GM21390 (cell line): ENCODE measurements around the gene MYCBP2.

Source experiments
- ATAC-seq: cut with Tn5 transposase; IDR thresholded peaks from one replicate; pipeline ENCODE4 v1.9.1; 2021; ENCODE audit not compliant: unreplicated experiment

The MYCBP2 gene

DNA sequence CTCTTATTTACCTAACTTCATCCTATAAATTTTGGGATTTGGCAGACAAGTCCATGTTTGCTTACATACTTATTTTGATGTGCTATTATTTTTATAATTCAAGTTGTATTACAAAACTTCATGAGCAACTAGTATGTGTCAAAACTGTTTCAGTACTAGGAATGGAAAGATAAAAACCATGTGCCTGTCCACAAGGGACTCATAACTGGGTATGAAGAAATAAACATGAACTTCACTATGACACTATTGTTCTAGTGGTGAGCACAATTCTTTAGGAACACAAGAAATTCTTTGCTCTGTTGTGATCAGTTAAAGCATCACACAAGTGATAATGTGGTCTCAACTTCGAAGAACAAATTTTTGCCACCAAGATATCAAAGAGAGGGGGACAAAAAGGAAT is 202.5 kb downstream of the MYCBP2 start:
- ATAC-seq, result no peak

- no peak for ATAC-seq
Measured at GRCh38 chr13:77118134-77118533, 208.8 kb downstream of the MYCBP2 start.

GRCh38 chr13:77114271-77114670 is 212.6 kb downstream of the MYCBP2 start:
- no peak for ATAC-seq

DNA sequence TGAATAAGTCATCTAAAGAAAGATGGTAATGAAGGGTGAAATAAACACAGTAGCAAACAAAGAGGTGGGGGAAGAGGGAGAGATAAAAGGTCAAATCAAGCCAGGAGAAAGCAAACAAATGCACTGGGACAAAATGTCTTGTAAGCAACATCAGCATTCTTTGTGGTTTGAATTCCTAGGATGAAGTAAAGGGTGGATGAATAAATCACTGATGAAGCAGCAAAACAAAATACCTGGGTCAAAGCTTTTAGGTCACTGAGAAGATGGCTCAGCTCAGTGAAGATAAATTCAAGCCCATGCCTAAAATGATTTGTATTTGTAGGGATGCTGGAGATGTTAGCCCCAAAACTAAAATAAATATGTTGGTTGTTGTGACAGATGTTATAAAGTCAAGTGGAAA is 213.4 kb downstream of the MYCBP2 start:
- no peak for ATAC-seq

DNA sequence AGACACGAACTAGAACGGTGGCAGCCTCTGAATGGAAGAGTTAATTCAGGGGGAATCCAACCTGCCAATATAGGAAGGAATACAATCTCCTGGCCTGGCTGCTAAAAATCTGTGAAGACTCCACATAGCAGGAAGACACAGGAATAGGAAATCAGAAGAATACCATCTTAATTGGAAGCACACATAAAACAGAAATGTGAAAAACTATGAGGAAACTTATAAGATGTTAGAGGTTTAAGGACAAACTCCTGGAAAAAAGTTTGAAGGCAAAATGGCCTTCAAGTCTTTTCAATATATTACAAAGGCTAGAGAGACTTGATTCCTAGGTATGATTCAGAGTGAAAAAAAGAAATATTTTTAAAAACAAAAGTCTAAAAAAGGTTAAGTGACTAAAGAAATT is 221.8 kb downstream of the MYCBP2 start:
- no peak for ATAC-seq

DNA sequence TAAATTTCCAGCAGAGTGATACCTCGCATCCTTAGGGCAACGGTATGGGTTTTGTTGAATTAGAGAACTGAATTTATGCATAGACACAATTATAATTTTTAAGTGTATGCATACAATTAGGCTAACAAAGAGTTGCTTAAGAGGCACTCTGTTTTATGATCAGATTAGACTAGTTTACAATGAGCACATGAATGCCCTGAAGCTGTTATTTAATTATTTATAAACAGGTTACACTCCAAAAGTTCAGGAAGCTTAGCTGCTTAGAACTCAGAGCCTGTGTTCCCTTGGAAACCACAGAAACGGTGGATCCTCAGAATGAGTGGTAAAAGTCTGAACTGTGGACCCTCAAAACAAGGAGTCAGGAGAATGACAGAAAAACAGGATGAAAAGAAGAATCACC is 227.5 kb downstream of the MYCBP2 start:
- ATAC-seq, result no peak

- no peak for ATAC-seq
Measured at GRCh38 chr13:77095288-77095687, 231.6 kb downstream of the MYCBP2 start.

GRCh38 chr13:77094773-77095172 is 232.1 kb downstream of the MYCBP2 start:
- no peak for ATAC-seq

GRCh38 chr13:77093735-77094134 is 233.2 kb downstream of the MYCBP2 start:
- no peak for ATAC-seq

DNA sequence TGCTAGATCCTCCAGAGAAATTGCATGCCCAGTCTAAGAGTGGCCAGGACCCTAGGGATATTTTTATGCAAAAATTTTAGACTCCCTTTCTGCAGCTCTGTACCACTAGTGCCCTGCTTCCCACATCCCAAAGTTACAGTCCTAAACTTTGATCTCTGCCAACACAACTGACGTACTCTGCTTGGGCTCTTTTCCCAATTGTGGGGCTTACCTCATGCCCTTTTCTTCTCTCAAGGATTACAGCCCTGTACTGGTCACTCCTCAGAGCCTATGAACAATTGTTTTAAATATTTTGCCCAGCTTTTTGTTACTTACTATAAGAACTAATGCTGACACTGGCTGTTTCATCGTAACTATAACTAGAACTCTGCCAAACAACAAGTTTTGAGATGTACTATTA is 242.1 kb downstream of the MYCBP2 start:
- no peak for ATAC-seq

GRCh38 chr13:77079902-77080413 is 246.9 kb downstream of the MYCBP2 start:
- no peak for ATAC-seq

GRCh38 chr13:77067519-77067918 is 259.4 kb downstream of the MYCBP2 start:
- ATAC-seq, result no peak

GRCh38 chr13:77065461-77066147 is 261.3 kb downstream of the MYCBP2 start:
- ATAC-seq, result no peak

DNA sequence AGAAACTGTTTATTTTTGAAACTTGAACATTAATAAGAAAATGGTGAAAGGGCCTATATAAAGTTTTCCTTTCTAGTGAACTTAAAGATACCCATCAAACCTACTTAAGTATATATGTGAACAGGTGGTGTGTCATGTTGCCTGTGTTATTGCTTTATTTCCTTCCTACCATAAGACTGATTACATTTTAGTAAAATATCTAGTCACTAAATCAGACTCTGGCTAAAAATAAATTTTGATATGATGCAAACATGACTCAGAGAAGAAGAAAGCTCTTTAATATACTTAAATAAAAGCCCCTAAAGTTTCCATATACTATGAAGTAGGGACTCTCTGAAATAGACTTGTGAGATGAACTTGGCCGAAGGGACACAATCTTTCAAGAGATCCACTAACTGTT is 264.8 kb downstream of the MYCBP2 start:
- ATAC-seq, result no peak

DNA sequence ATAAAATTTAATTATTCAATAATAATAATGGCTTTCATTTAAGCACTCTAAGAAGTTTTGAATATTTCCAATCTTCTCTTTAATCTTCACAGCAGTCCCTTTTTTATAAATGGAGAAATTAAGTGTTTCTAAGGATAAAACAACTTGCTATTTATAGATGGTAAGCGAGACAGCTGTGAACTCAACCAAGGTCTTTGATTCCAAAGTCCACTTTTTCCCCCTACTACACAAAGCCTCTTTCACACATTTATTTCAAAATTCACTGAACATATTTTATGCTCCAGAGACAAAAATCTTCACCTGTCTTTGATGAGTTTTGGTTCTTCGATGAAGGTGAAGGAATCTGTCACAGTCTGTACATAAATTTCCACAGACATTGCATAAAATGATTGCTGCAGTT is 265.5 kb downstream of the MYCBP2 start:
- ATAC-seq, result no peak

GRCh38 chr13:77056886-77057285 is 270.0 kb downstream of the MYCBP2 start:
- no peak for ATAC-seq

GRCh38 chr13:77056382-77056781 is 270.5 kb downstream of the MYCBP2 start:
- ATAC-seq, result no peak

DNA sequence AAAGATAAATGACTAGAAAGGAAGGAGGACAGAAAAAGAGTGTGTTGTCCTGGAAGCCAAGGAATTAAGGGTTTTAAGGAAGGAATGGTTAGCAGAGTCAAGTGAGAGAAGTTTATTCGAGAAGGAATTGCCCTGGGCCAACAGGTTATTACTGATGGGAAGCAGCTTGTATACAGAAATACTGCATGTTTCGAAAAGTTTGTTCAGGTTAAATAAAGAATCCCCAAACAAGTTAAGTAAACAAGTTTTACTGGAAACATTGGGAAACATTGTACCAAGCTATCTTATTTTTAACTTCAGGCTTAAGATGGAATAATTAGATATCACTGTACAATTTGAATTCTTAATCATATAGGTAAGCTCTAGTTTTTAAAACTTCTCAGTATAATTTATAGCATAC is 271.7 kb downstream of the MYCBP2 start:
- ATAC-seq, result no peak

GRCh38 chr13:77053192-77053591 is 273.7 kb downstream of the MYCBP2 start:
- no peak for ATAC-seq

- no peak for ATAC-seq
Measured at GRCh38 chr13:77048681-77049080, 278.2 kb downstream of the MYCBP2 start.

- ATAC-seq, result no peak
Measured at GRCh38 chr13:77047649-77048343, 279.1 kb downstream of the MYCBP2 start.

DNA sequence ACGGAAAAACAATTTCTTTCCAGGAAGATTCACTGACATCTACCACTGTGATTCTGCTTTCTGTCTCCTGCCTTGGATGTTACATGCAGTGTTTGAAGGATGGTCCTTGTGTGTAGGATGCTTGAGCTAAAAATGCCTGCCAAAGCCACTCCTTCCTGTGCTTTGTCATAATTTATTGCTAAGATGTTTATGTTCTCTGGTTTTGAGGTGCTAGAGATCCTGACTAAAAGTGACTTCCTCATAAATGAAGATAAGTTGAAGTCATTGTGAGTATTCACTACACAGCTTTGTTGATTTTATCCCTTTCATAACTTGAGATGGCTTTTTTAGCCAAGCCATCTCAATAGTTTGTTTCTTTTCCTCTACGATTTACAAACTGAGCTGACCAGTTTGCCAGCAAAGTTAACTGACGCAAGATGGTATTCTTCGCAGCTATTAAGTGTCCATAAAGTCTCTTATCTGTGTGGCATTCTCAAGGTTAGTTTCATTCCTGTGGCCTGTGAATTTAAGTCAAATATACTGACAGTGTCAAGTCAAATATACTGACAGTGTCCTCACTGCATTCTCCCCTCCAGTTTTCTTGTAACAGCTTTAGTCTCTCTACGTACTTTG is 284.2 kb downstream of the MYCBP2 start:
- ATAC-seq, result no peak
